ENCODE measurements around the gene PPP1CC. TPM values are rescaled to one million over a fixed set of nuclear protein-coding genes. Genes with fewer than 3 reads are reported as not detected.
A peak's percentile ranks its signal among the peaks of the same experiment; 100 is the strongest.

PPP1CC gene
- total RNA-seq, 3 donors from 2014 or later (not counting 1 experiment from before 2014, with no cell fraction given), result 114 to 121 (median 117) TPM

DNA sequence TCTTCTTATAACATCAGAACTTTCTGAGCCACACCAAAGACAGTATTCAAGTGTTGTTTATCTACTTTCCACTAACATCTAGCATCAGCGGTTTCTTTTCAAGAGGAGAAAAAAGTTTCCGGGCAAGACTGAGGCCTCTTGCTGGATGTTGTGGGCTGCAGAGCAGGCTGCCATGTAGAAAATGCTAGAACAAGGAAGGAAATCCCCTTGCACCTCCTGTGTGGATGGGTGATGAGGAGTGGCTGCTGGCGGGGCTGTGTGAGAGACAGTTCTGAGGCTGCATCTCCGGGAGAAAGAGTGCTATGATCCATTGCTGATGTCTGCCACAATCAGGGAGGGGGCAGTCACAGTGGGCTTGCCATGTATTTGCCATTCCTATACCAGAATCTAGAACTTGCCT, 37.8 kb upstream of the PPP1CC start:
- intact Hi-C loops (cut with micrococcal nuclease), result no loop called here
- DNase-seq, result peak in 1 of 2 donors; percentile 72
- H3K4me1 ChIP-seq (ENCODE audit: control insufficient read depth, insufficient read depth, low read length), result no peaks in the 10 kb centered on the region
- Mint-ChIP-seq H3K4me3 (no peak overlapping the region), H3K9me3 (no peaks in the 10 kb centered on the region), H3K4me1 (peaks cover 0 to 6% of the 10 kb centered on the region in 2 donors), H3K36me3 (no peaks in the 10 kb centered on the region), H3K27me3 (ENCODE audit: low read depth in 2 of 2) (peaks cover 0 to 6% of the 10 kb centered on the region in 2 donors), H3K27ac (no peak overlapping the region)
- ATAC-seq, result no peak
- no peak overlapping the region for H3K4me3 ChIP-seq (ENCODE audit: low read length)
- no peaks in the 10 kb centered on the region for H3K27me3 ChIP-seq (ENCODE audit: control insufficient read depth, insufficient read depth, low read length)
- H3K9me3 ChIP-seq (ENCODE audit: control insufficient read depth, insufficient read depth, low read length), result no peaks in the 10 kb centered on the region
- H3K36me3 ChIP-seq (ENCODE audit: control insufficient read depth, insufficient read depth, low read length), result no peaks in the 10 kb centered on the region
- no peak for TF ChIP-seq CTCF (IDR thresholded peaks at IDR 0.05)
- WGBS (ENCODE audit: insufficient coverage), result 64% methylated on average over 3 of the region's 4 CpGs
- H3K27ac ChIP-seq (ENCODE audit: low read length), result no peak overlapping the region

DNA sequence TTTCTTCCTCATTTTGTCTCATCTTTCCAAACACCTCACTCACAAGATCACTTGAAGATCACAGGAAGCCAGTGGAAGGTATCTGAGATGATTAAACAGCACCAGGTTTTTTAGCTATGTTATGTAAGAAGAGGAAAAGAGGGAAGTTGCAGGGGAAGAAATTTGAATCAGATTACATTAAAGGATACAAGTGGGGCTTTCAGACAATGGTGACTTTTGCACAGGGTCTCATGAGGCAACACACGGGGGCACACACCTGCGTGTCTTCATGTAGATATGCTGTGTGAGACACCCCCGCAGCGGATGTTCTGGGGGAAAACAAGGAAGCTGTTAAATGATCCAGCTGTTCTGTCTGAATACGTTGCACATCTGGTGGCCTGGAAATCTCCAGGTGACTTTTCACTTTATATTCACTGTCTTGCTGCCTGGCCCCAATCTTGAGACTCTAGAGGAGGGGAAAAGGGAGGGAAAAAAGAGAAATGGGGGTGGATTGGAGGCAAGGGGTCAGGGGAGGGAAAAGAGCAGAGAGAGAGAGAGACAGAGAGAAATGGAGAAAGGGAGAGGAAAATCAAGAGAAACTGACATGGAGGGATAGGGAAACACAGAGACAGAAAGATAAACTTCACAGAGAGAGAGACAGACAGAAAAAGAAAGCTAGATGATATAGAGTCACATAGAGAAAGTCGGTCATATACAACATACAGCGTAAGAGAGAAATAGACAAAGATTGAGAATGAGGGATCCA, 36.3 kb upstream of the PPP1CC start:
- Mint-ChIP-seq H3K4me1 (peaks cover 0 to 6% of the 10 kb centered on the region in 2 donors), H3K9me3 (no peaks in the 10 kb centered on the region), H3K27me3 (ENCODE audit: low read depth in 2 of 2) (peaks cover 0 to 6% of the 10 kb centered on the region in 2 donors), H3K36me3 (no peaks in the 10 kb centered on the region), H3K27ac (no peak overlapping the region), H3K4me3 (no peak overlapping the region)
- H3K9me3 ChIP-seq (ENCODE audit: control insufficient read depth, insufficient read depth, low read length), result no peaks in the 10 kb centered on the region
- no peaks in the 10 kb centered on the region for H3K4me1 ChIP-seq (ENCODE audit: control insufficient read depth, insufficient read depth, low read length)
- ATAC-seq, result no peak
- DNase-seq, result peak in 1 of 2 donors; percentile 15
- WGBS (ENCODE audit: insufficient coverage), result 37% methylated on average over 7 of the region's 7 CpGs
- intact Hi-C loops (cut with micrococcal nuclease), result no loop called here
- H3K4me3 ChIP-seq (ENCODE audit: low read length), result no peak overlapping the region
- H3K36me3 ChIP-seq (ENCODE audit: control insufficient read depth, insufficient read depth, low read length), result no peaks in the 10 kb centered on the region
- no peaks in the 10 kb centered on the region for H3K27me3 ChIP-seq (ENCODE audit: control insufficient read depth, insufficient read depth, low read length)
- H3K27ac ChIP-seq (ENCODE audit: low read length), result no peak overlapping the region
- TF ChIP-seq CTCF (IDR thresholded peaks at IDR 0.05), result no peak

GRCh38 chr12:110776410-110776809, 33.7 kb upstream of the PPP1CC start:
- Mint-ChIP-seq H3K27me3 (ENCODE audit: low read depth in 2 of 2) (peaks cover 3 to 6% of the 10 kb centered on the region in 2 donors), H3K27ac (no peak overlapping the region), H3K4me1 (peaks cover 0 to 6% of the 10 kb centered on the region in 2 donors), H3K4me3 (no peak overlapping the region), H3K36me3 (no peaks in the 10 kb centered on the region), H3K9me3 (no peaks in the 10 kb centered on the region)
- ATAC-seq, result no peak
- intact Hi-C loops (cut with micrococcal nuclease), result no loop called here
- Histone ChIP-seq H3K36me3 (ENCODE audit: control insufficient read depth, insufficient read depth, low read length) (no peaks in the 10 kb centered on the region), H3K27ac (ENCODE audit: low read length) (no peak overlapping the region), H3K4me1 (ENCODE audit: control insufficient read depth, insufficient read depth, low read length) (no peaks in the 10 kb centered on the region), H3K4me3 (ENCODE audit: low read length) (no peak overlapping the region), H3K9me3 (ENCODE audit: control insufficient read depth, insufficient read depth, low read length) (no peaks in the 10 kb centered on the region), H3K27me3 (ENCODE audit: control insufficient read depth, insufficient read depth, low read length) (no peaks in the 10 kb centered on the region)
- TF ChIP-seq CTCF (IDR thresholded peaks at IDR 0.05), result no peak
- WGBS (ENCODE audit: insufficient coverage), result 83% methylated on average over 2 of the region's 4 CpGs
- peak in 1 of 2 donors; percentile 16 for DNase-seq

DNA sequence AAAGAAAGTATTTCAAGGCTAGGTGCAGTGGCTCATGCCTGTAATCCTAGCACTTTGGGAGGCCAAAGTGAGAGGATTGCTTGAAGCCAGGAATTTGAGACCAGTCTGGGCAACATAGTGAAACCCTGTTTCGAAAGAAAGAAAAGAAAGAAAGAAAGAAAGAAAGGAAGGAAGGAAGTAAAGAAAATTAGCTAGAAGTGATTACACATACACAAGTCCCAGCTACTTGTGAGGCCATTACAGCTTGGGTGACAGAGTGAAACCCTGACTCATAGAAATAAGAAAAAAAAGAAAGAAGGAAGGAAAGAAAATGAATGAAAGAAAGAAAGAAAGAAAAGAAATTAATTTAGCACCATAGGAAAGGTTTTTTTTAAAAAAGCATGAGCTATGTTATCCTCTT, 33.3 kb upstream of the PPP1CC start:
- H3K9me3 Mint-ChIP-seq, result no peaks in the 10 kb centered on the region
- intact Hi-C loops (cut with micrococcal nuclease), result no loop called here
- 100% methylated on average over 1 of the region's 1 CpG for WGBS (ENCODE audit: insufficient coverage)
- H3K9me3 ChIP-seq (ENCODE audit: control insufficient read depth, insufficient read depth, low read length), result no peaks in the 10 kb centered on the region
- DNase-seq (no peak), ATAC-seq (no peak)
- no peaks in the 10 kb centered on the region for H3K4me1 ChIP-seq (ENCODE audit: control insufficient read depth, insufficient read depth, low read length)
- TF ChIP-seq CTCF (IDR thresholded peaks at IDR 0.05), result no peak
- H3K36me3 ChIP-seq (ENCODE audit: control insufficient read depth, insufficient read depth, low read length), result no peaks in the 10 kb centered on the region
- H3K27ac Mint-ChIP-seq, result no peak overlapping the region
- H3K27me3 ChIP-seq (ENCODE audit: control insufficient read depth, insufficient read depth, low read length), result no peaks in the 10 kb centered on the region
- H3K4me3 ChIP-seq (ENCODE audit: low read length), result no peak overlapping the region
- H3K27ac ChIP-seq (ENCODE audit: low read length), result no peak overlapping the region
- no peak overlapping the region for H3K4me3 Mint-ChIP-seq
- H3K4me1 Mint-ChIP-seq, result peaks cover 0 to 6% of the 10 kb centered on the region in 2 donors
- H3K36me3 Mint-ChIP-seq, result no peaks in the 10 kb centered on the region
- peaks cover 5 to 6% of the 10 kb centered on the region in 2 donors for H3K27me3 Mint-ChIP-seq (ENCODE audit: low read depth in 2 of 2)

Measured in natural killer cell (primary cell).